Mesendoderm (in vitro differentiated cells): ENCODE data around the gene ATP10A.

Source experiments
- DNase-seq: peaks from one replicate; pipeline ENCODE4 v3.0.0; 2013
- H2AK5ac ChIP-seq: 2 replicates; pipeline ENCODE4 v1.6.1; 2013; ENCODE audit warnings: low read length, inconsistent platforms
- H2BK120ac ChIP-seq: 2 replicates; pipeline ENCODE4 v1.6.1; 2013; ENCODE audit warnings: low read depth, mild to moderate bottlenecking, low read length, moderate library complexity, mixed read lengths
- H2BK15ac ChIP-seq: replicated peaks from 2 replicates; pipeline ENCODE4 v1.6.1; 2013; ENCODE audit warnings: low read depth, mild to moderate bottlenecking, moderate library complexity
- H2BK5ac ChIP-seq: 2 replicates; pipeline ENCODE4 v1.6.1; 2013; ENCODE audit warnings: low read length, inconsistent platforms
- H3K18ac ChIP-seq: 2 replicates; pipeline ENCODE4 v1.6.1; 2013; ENCODE audit warnings: mild to moderate bottlenecking, low read length, mixed read lengths
- H3K23ac ChIP-seq: one replicate; pipeline ENCODE4 v1.6.1; 2013; ENCODE audit warnings: low read length
- H3K27ac ChIP-seq: 2 replicates; pipeline ENCODE4 v1.5.1; 2013; ENCODE audit warnings: low read depth, mild to moderate bottlenecking, inconsistent platforms, low read length, moderate library complexity
- H3K27me3 ChIP-seq: 2 replicates; pipeline ENCODE4 v1.6.1; 2013; ENCODE audit warnings: low read length, control low read depth, mild to moderate bottlenecking, inconsistent platforms; ENCODE audit not compliant: insufficient read depth, poor library complexity
- H3K36me3 ChIP-seq: 2 replicates; pipeline ENCODE4 v1.6.1; 2013; ENCODE audit warnings: low read length, inconsistent platforms; ENCODE audit not compliant: control insufficient read depth, insufficient read depth
- H3K4ac ChIP-seq: one replicate; pipeline ENCODE4 v1.6.1; 2013; ENCODE audit warnings: low read depth, mild to moderate bottlenecking, low read length, moderate library complexity
- H3K4me1 ChIP-seq: 2 replicates; pipeline ENCODE4 v1.6.1; 2013; ENCODE audit warnings: low read depth, low read length, inconsistent platforms; ENCODE audit not compliant: control insufficient read depth
- H3K4me2 ChIP-seq: 2 replicates; pipeline ENCODE4 v1.6.1; 2013; ENCODE audit warnings: low read length
- H3K4me3 ChIP-seq: 2 replicates; pipeline ENCODE4 v1.5.1; 2013; ENCODE audit warnings: mild to moderate bottlenecking, low read length
- H3K56ac ChIP-seq: one replicate; pipeline ENCODE4 v1.6.1; 2013; ENCODE audit warnings: low read length
- H3K79me1 ChIP-seq: 2 replicates; pipeline ENCODE4 v1.6.1; 2013; ENCODE audit warnings: low read length, inconsistent platforms
- H3K79me2 ChIP-seq: 2 replicates; pipeline ENCODE4 v1.6.1; 2013; ENCODE audit warnings: mild to moderate bottlenecking, low read length; ENCODE audit not compliant: control insufficient read depth, insufficient read depth
- H3K9ac ChIP-seq: 2 replicates; pipeline ENCODE4 v1.6.1; 2013; ENCODE audit warnings: low read length, inconsistent platforms
- H4K5ac ChIP-seq: one replicate; pipeline ENCODE4 v1.6.1; 2013; ENCODE audit warnings: low read length
- H4K8ac ChIP-seq: one replicate; pipeline ENCODE4 v1.6.1; 2013; ENCODE audit warnings: low read depth, mild to moderate bottlenecking, control low read depth, low read length, moderate library complexity
- WGBS: extraction: QIAGEN DNeasy Blood & Tissue Kit; methylation state at CpG from one replicate; pipeline ENCODE4 v1.1.7; 2013; ENCODE audit warnings: low lambda C conversion rate, missing lambda C conversion rate; ENCODE audit not compliant: insufficient coverage; ENCODE audit errors: extremely low coverage; 5-methylcytosine and 5-hydroxymethylcytosine counted together

ATP10A gene

DNA sequence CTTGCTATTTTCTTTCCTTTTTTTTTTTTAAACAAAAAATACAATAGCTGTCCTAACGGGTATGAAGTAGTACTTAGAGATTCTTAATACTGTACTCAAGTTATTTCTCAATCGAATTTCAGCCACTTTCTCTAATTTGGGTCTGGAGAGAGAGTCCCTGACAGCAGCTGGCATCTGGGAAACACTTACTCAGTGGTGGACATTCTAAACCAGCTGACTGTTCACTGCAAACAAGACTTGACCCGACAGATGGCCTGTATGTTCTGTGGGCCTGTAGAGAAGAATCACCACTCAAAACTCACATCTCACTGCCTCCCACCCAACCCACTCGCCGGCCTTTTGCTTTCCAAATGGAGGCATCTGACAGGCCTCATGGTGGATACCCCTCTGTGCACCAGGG lies 199.6 kb downstream of the ATP10A start:
- Histone ChIP-seq H2AK5ac (no peak overlapping the region), H3K27ac (no peak overlapping the region), H3K27me3 (no peaks in the 10 kb centered on the region), H3K18ac (no peak overlapping the region), H3K4me1 (peaks cover 6% of the 10 kb centered on the region), H2BK120ac (no peak overlapping the region), H3K79me2 (no peaks in the 10 kb centered on the region), H3K36me3 (no peaks in the 10 kb centered on the region), H3K4me3 (no peak overlapping the region), H2BK5ac (no peak overlapping the region), H3K4me2 (no peak overlapping the region), H2BK15ac (no peak overlapping the region), H3K4ac (no peak overlapping the region), H4K8ac (no peak overlapping the region), H3K9ac (no peak overlapping the region), H3K56ac (no peak overlapping the region), H4K5ac (no peak overlapping the region), H3K23ac (no peak overlapping the region), H3K79me1 (no peaks in the 10 kb centered on the region)
- DNase-seq = no peak
- WGBS = no CpG with 5 or more reads among the region's 5 CpGs

DNA sequence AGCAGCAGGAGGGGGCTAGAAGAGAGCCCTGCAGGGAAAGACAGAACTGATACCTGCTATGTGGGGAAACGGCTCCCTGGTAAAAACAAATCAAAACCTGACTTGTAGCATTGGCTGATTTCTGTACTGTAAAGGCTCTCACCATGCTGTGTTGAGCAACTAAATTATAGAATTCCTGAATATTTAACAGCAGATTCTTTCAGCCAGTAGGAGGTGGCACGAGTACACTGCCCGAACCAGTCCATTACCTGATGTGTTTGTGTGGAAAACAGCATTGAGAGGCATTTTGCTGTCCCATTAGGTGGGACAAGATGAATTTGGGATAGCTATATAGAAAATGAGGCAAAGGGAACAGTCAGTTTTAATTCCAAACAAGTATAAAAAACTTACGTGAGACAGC lies 201.2 kb downstream of the ATP10A start:
- no peak overlapping the region for H3K4me2 ChIP-seq

DNA sequence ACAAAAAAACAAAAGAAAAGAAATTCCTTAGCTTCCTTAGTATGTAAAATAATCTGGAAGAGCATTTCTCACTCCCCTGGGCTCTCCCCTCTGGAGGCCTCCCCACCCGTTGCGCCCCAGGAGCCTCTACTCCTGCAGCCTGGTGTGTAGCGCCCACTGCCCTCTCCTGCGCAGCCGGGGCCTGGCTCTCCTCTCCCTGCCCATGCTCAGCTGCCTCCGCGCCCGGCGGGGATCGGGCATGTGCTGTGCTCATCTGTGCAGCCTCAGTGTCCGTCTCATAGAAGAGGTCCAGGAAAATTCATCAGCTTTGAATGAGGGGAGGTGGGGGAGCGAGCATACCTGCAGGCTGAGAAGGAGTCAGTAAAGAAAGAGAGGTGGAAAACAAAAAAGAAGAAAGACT lies 203.9 kb downstream of the ATP10A start:
- H2BK5ac ChIP-seq = no peak overlapping the region
- H3K79me2 ChIP-seq = no peaks in the 10 kb centered on the region
- H3K4ac ChIP-seq = no peak overlapping the region
- no peak overlapping the region for H3K4me3 ChIP-seq
- no peak overlapping the region for H2AK5ac ChIP-seq
- DNase-seq = no peak
- no peak overlapping the region for H4K5ac ChIP-seq
- no peaks in the 10 kb centered on the region for H3K27me3 ChIP-seq
- no peak overlapping the region for H3K27ac ChIP-seq
- no peak overlapping the region for H3K18ac ChIP-seq
- WGBS = no CpG with 5 or more reads among the region's 12 CpGs
- H2BK15ac ChIP-seq = no peak overlapping the region
- H3K56ac ChIP-seq = no peak overlapping the region
- no peak overlapping the region for H4K8ac ChIP-seq
- H3K4me2 ChIP-seq = no peak overlapping the region
- no peak overlapping the region for H3K23ac ChIP-seq
- no peaks in the 10 kb centered on the region for H3K79me1 ChIP-seq
- peaks cover 6% of the 10 kb centered on the region for H3K4me1 ChIP-seq
- no peaks in the 10 kb centered on the region for H3K36me3 ChIP-seq
- no peak overlapping the region for H3K9ac ChIP-seq
- H2BK120ac ChIP-seq = no peak overlapping the region

More for the DNA sequence above, 201.2 kb downstream of the ATP10A start:
- Histone ChIP-seq H3K27me3 (no peaks in the 10 kb centered on the region), H3K79me1 (no peaks in the 10 kb centered on the region), H3K4ac (no peak overlapping the region), H3K79me2 (no peaks in the 10 kb centered on the region), H3K56ac (no peak overlapping the region), H4K8ac (no peak overlapping the region), H3K4me1 (peaks cover 6% of the 10 kb centered on the region), H3K36me3 (no peaks in the 10 kb centered on the region), H3K9ac (no peak overlapping the region), H3K18ac (no peak overlapping the region), H3K4me3 (no peak overlapping the region), H2BK15ac (no peak overlapping the region), H3K27ac (no peak overlapping the region), H2AK5ac (no peak overlapping the region), H3K23ac (no peak overlapping the region), H2BK5ac (no peak overlapping the region), H2BK120ac (no peak overlapping the region), H4K5ac (no peak overlapping the region)
- no peak for DNase-seq
- WGBS = no CpG with 5 or more reads among the region's 4 CpGs

DNA sequence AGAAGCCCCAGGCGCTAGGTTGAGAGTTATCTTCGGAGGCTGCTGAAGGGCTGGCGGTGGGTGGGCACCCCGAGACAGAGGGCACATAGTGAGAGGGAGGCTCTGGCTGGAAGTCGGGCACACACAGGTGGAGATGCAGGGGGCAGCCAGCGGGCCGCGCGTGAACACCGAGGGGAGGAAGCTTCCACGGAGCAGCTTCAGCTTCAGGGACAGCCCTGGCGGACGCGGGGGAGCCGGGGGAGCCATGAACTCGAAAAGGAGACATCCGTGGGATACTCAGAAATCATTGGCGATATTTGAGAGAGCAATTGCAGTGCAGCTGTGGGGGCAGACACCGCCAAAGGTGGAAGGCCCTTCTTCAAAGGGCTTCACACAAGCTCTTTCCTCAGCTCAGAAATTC lies 204.6 kb downstream of the ATP10A start:
- Histone ChIP-seq H3K27me3 (no peaks in the 10 kb centered on the region), H3K4me3 (no peak overlapping the region), H2AK5ac (no peak overlapping the region), H3K18ac (no peak overlapping the region), H3K27ac (no peak overlapping the region), H3K9ac (no peak overlapping the region), H3K4me1 (peaks cover 6% of the 10 kb centered on the region), H3K79me1 (no peaks in the 10 kb centered on the region), H4K5ac (no peak overlapping the region), H2BK120ac (no peak overlapping the region), H4K8ac (no peak overlapping the region), H3K4me2 (no peak overlapping the region), H3K4ac (no peak overlapping the region), H3K23ac (no peak overlapping the region), H2BK5ac (no peak overlapping the region), H3K79me2 (no peaks in the 10 kb centered on the region), H3K56ac (no peak overlapping the region), H3K36me3 (no peaks in the 10 kb centered on the region), H2BK15ac (no peak overlapping the region)
- no CpG with 5 or more reads among the region's 19 CpGs for WGBS
- no peak for DNase-seq

DNA sequence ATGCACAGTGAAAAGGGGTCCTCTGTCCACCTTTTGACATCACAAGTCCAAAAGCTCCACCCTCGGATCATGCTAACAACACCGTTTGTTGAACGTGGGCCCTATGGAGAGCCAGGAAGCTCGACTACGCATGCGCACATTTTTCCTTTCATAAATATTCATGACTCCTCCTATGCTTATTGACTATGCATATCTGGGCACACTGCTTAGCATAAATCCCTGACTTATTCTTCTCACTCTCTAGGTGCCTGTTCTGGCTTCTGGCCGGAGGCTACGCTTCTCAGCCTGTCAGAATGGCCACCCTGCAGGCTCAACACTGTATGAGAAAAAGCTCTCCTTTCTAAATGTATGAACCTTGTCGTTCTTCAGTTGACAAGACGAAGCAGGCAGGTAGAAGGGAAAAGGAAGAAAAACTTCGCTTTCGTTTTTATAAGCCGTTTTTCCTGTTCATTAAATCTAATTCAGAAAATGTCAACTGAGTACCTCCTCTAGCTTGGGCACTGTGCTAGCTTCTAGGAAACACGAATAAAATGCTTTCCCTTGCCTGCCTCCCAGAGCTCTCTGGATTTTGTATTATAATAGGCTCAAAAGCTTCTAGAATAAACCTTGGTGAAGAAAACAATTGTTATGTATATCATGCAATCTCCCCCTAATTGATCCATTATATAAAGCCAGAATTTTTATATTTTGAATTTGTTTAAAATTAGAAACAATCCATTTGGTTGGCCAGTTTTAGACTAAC lies 207.7 kb downstream of the ATP10A start:
- H3K27me3 ChIP-seq = no peaks in the 10 kb centered on the region

DNA sequence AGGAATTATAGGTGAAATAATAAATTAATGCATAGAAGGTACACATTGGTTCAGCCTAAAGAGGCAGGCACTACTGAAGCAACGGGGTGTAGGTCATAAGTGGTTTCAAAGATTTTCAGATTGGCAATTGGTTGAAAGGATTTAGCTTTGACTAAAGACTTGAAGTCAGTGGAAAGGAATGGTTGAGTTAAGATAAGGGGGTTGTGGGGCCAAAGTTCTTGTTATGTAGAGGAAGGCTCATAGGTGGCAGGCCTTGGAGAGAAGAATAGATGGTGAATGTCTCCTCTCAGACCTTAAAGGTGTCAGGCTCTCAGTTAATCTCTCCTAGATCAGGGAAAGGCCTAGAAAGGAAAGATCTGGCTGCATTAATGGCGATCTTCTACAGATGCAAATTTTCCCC lies 209.8 kb downstream of the ATP10A start:
- DNase-seq = no peak
- Histone ChIP-seq H3K27ac (no peak overlapping the region), H2BK120ac (no peak overlapping the region), H3K56ac (no peak overlapping the region), H3K36me3 (no peaks in the 10 kb centered on the region), H3K4me3 (no peak overlapping the region), H3K4me2 (no peak overlapping the region), H2BK15ac (no peak overlapping the region), H2AK5ac (no peak overlapping the region), H2BK5ac (no peak overlapping the region), H3K9ac (no peak overlapping the region), H4K8ac (no peak overlapping the region), H3K23ac (no peak overlapping the region), H3K27me3 (no peaks in the 10 kb centered on the region), H3K79me2 (no peaks in the 10 kb centered on the region), H3K4me1 (no peaks in the 10 kb centered on the region), H3K18ac (no peak overlapping the region), H3K79me1 (no peaks in the 10 kb centered on the region), H3K4ac (no peak overlapping the region), H4K5ac (no peak overlapping the region)
- WGBS = no CpG with 5 or more reads among the region's 2 CpGs

More for the DNA sequence above, 207.7 kb downstream of the ATP10A start:
- no peak overlapping the region for H3K56ac ChIP-seq
- no peak overlapping the region for H4K8ac ChIP-seq
- H3K4me1 ChIP-seq = no peaks in the 10 kb centered on the region
- H3K18ac ChIP-seq = no peak overlapping the region
- no peaks in the 10 kb centered on the region for H3K79me2 ChIP-seq
- H3K4ac ChIP-seq = no peak overlapping the region
- no peaks in the 10 kb centered on the region for H3K36me3 ChIP-seq
- no peak overlapping the region for H3K23ac ChIP-seq
- no peak overlapping the region for H3K4me3 ChIP-seq
- H3K27ac ChIP-seq = no peak overlapping the region
- no peak overlapping the region for H4K5ac ChIP-seq
- H3K79me1 ChIP-seq = no peaks in the 10 kb centered on the region
- H2BK15ac ChIP-seq = no peak overlapping the region
- DNase-seq = no peak
- H2BK5ac ChIP-seq = no peak overlapping the region
- H2BK120ac ChIP-seq = no peak overlapping the region
- H3K9ac ChIP-seq = no peak overlapping the region
- no peak overlapping the region for H3K4me2 ChIP-seq
- WGBS = no CpG with 5 or more reads among the region's 14 CpGs
- H2AK5ac ChIP-seq = no peak overlapping the region
